K562 (cell line): ENCODE data around the gene FHL1.

ENCODE experiments used
- HMGXB4 ChIP-seq: sonication (generic); formaldehyde crosslinking; IDR thresholded peaks from 2 replicates; pipeline ENCODE4 v1.8.1; 2023; ENCODE audit warnings: mild to moderate bottlenecking, missing genetic modification reagents
- ZFP1 ChIP-seq: fragments of 450-650 bp; formaldehyde crosslinking; IDR thresholded peaks from 2 replicates; pipeline ENCODE4 v1.4.0; 2020; ENCODE audit warnings: mild to moderate bottlenecking, mixed read lengths

GRCh38 chrX:136203951-136204350, 56.6 kb downstream of the FHL1 start:
- TF ChIP-seq ZFP1 (CRISPR knock-in tag) (no peak), HMGXB4 (no peak)
